ENCODE measurements around the gene TAF15.

The TAF15 gene

DNA sequence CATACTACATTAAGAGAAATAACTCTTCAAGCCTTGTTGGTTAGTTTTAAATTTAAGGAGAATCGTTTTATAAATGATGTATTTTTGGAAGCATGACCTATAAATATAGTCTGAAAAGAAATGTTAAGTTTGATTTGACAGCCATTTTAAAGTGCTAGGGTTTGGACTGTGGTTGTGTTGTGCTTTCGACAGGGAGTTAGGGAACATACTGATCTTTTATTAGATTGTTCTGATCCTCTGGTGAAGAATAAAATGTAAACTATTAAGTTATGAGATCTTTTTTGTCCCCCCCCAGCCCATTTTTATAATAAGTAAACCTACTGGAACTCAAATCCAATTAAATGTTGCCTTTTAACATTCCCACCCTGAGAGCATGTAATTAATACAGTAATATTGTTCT lies 12.0 kb downstream of the TAF15 start:
- H3K36me3 ChIP-seq (ENCODE audit: control insufficient read depth, insufficient read depth, low read length): peaks cover 97% of the 10 kb centered on the region
- H3K4me1 ChIP-seq (ENCODE audit: control insufficient read depth, insufficient read depth, low read length): no peaks in the 10 kb centered on the region
- H3K4me3 ChIP-seq (ENCODE audit: low read depth, low read length): no peak overlapping the region
- no peak overlapping the region for H3K27ac ChIP-seq (ENCODE audit: low read depth, low read length)
- no peak overlapping the region for H3K9ac ChIP-seq (ENCODE audit: low read depth, low read length)
- no peaks in the 10 kb centered on the region for H3K9me3 ChIP-seq (ENCODE audit: control insufficient read depth, insufficient read depth, low read length)
- no peaks in the 10 kb centered on the region for H3K27me3 ChIP-seq (ENCODE audit: control insufficient read depth, insufficient read depth, low read length)

DNA sequence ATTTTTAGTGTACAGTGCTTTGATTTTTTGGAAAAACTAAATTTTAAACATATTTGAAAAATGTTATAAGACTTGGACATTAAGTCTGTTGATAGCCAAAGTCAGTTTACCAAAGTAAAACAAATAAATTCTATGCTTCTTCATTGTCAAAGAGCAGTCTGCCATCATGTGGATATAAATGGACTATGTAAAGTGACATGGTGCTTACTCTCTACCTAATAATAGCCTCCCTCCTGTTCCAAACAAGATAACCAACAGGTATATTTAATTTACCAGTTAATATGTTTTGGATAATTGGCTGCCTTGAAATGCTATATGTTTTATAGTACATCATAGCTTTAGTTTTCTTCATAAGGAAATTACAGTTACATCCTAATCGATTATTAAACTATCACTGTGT lies 15.9 kb downstream of the TAF15 start:
- Histone ChIP-seq H3K27me3 (ENCODE audit: control insufficient read depth, insufficient read depth, low read length) (no peaks in the 10 kb centered on the region), H3K9ac (ENCODE audit: low read depth, low read length) (no peak overlapping the region), H3K27ac (ENCODE audit: low read depth, low read length) (no peak overlapping the region), H3K9me3 (ENCODE audit: control insufficient read depth, insufficient read depth, low read length) (no peaks in the 10 kb centered on the region), H3K4me3 (ENCODE audit: low read depth, low read length) (no peak overlapping the region), H3K4me1 (ENCODE audit: control insufficient read depth, insufficient read depth, low read length) (no peaks in the 10 kb centered on the region), H3K36me3 (ENCODE audit: control insufficient read depth, insufficient read depth, low read length) (peaks cover 92% of the 10 kb centered on the region)

DNA sequence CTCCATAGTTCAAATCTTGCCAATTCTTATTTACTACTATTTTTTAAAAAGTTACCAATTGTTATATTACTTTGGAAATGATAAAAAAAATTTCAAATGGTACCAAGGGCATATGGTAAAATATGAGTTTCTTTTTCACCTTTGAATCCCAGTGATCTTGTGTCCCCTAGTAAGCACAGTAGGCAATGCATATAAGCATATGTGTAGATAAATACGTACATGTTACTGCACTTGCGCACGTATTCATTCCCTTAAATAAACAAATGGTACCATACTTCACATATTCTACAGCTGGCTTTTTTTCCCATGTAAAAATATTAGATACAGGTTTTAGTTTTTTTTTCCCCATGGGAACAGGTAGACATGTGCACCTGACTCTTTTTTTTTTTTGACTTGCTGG lies 31.8 kb downstream of the TAF15 start:
- no peak overlapping the region for H3K4me3 ChIP-seq (ENCODE audit: low read depth, low read length)
- H3K9ac ChIP-seq (ENCODE audit: low read depth, low read length): no peak overlapping the region
- no peaks in the 10 kb centered on the region for H3K9me3 ChIP-seq (ENCODE audit: control insufficient read depth, insufficient read depth, low read length)
- H3K27me3 ChIP-seq (ENCODE audit: control insufficient read depth, insufficient read depth, low read length): no peaks in the 10 kb centered on the region
- peaks cover 98% of the 10 kb centered on the region for H3K36me3 ChIP-seq (ENCODE audit: control insufficient read depth, insufficient read depth, low read length)
- no peak overlapping the region for H3K27ac ChIP-seq (ENCODE audit: low read depth, low read length)
- H3K4me1 ChIP-seq (ENCODE audit: control insufficient read depth, insufficient read depth, low read length): no peaks in the 10 kb centered on the region

DNA sequence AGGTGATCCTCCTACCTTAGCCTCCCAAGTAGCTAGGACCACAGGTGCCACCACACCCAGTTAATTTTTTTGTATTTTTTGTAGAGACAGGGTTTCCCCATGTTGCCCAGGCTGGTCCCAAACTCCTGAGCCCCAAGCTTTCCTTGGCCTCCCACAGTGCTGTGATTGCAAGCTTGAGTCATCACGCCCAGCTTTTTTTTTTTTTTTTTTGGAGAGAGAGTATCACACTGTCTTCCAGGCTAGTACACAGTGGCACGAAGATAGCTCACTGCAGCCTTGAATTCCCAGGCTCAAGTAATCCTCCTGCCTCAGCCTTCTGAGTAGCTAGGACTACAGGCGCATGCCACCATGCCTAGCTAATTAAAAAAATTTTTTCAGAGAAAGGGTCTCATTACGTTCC lies 32.2 kb downstream of the TAF15 start:
- H3K27ac ChIP-seq (ENCODE audit: low read depth, low read length): no peak overlapping the region
- no peak overlapping the region for H3K4me3 ChIP-seq (ENCODE audit: low read depth, low read length)
- no peaks in the 10 kb centered on the region for H3K4me1 ChIP-seq (ENCODE audit: control insufficient read depth, insufficient read depth, low read length)
- no peaks in the 10 kb centered on the region for H3K9me3 ChIP-seq (ENCODE audit: control insufficient read depth, insufficient read depth, low read length)
- peaks cover 98% of the 10 kb centered on the region for H3K36me3 ChIP-seq (ENCODE audit: control insufficient read depth, insufficient read depth, low read length)
- no peaks in the 10 kb centered on the region for H3K27me3 ChIP-seq (ENCODE audit: control insufficient read depth, insufficient read depth, low read length)
- H3K9ac ChIP-seq (ENCODE audit: low read depth, low read length): no peak overlapping the region

DNA sequence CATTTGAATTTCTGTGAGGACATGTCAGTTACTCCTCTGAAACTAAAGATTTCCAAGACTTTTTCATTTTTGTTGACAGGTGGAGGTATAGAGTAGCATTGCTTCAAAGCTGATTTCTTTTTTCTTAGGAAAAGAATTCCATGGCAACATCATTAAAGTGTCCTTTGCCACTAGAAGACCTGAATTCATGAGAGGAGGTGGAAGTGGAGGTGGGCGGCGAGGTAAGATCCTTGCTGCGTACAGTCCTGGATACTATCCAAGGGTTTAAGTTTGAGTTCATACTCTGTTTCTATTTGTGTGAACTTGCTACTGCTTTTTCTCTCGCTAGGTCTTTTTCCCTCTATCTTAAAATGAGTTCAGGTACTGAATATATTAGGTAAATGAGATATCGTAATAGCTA lies 33.0 kb downstream of the TAF15 start:
- H3K9ac ChIP-seq (ENCODE audit: low read depth, low read length): no peak overlapping the region
- H3K4me3 ChIP-seq (ENCODE audit: low read depth, low read length): no peak overlapping the region
- H3K4me1 ChIP-seq (ENCODE audit: control insufficient read depth, insufficient read depth, low read length): no peaks in the 10 kb centered on the region
- no peaks in the 10 kb centered on the region for H3K27me3 ChIP-seq (ENCODE audit: control insufficient read depth, insufficient read depth, low read length)
- H3K9me3 ChIP-seq (ENCODE audit: control insufficient read depth, insufficient read depth, low read length): no peaks in the 10 kb centered on the region
- H3K27ac ChIP-seq (ENCODE audit: low read depth, low read length): no peak overlapping the region
- H3K36me3 ChIP-seq (ENCODE audit: control insufficient read depth, insufficient read depth, low read length): peaks cover 98% of the 10 kb centered on the region

DNA sequence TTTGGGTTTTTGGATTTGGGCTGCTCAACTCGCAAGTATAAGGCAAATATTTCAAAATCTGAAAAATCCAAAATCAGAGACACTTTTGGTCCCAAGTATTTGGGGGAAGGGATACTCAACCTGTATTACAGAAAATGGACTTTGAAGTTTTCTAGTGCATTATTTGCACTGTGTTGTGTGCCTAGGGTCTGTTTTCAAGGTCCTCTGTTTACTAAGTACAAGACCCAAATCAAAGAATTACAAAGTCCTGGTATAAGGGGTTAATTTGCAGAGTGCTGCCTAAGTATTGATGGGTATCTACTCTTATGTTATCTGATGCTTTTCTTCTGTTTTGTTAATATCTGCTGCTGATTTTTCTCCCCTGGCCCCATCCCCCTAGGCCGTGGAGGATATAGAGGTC lies 34.4 kb downstream of the TAF15 start:
- Histone ChIP-seq H3K27me3 (ENCODE audit: control insufficient read depth, insufficient read depth, low read length) (no peaks in the 10 kb centered on the region), H3K27ac (ENCODE audit: low read depth, low read length) (no peak overlapping the region), H3K4me3 (ENCODE audit: low read depth, low read length) (no peak overlapping the region), H3K4me1 (ENCODE audit: control insufficient read depth, insufficient read depth, low read length) (no peaks in the 10 kb centered on the region), H3K9me3 (ENCODE audit: control insufficient read depth, insufficient read depth, low read length) (no peaks in the 10 kb centered on the region), H3K36me3 (ENCODE audit: control insufficient read depth, insufficient read depth, low read length) (peaks cover 98% of the 10 kb centered on the region), H3K9ac (ENCODE audit: low read depth, low read length) (no peak overlapping the region)

DNA sequence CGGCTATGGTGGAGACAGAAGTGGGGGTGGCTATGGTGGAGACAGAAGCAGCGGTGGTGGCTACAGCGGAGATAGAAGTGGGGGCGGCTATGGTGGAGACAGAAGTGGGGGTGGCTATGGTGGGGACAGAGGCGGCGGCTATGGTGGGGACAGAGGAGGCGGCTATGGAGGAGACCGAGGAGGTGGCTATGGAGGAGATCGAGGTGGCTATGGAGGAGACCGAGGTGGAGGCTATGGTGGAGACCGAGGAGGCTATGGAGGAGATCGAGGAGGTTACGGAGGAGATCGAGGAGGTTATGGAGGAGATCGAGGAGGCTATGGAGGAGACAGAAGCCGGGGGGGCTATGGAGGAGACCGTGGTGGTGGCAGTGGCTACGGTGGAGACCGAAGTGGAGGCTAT lies 35.3 kb downstream of the TAF15 start:
- H3K36me3 ChIP-seq (ENCODE audit: control insufficient read depth, insufficient read depth, low read length): peaks cover 91% of the 10 kb centered on the region
- no peak overlapping the region for H3K27ac ChIP-seq (ENCODE audit: low read depth, low read length)
- no peak overlapping the region for H3K4me3 ChIP-seq (ENCODE audit: low read depth, low read length)
- H3K27me3 ChIP-seq (ENCODE audit: control insufficient read depth, insufficient read depth, low read length): no peaks in the 10 kb centered on the region
- no peaks in the 10 kb centered on the region for H3K4me1 ChIP-seq (ENCODE audit: control insufficient read depth, insufficient read depth, low read length)
- no peak overlapping the region for H3K9ac ChIP-seq (ENCODE audit: low read depth, low read length)
- H3K9me3 ChIP-seq (ENCODE audit: control insufficient read depth, insufficient read depth, low read length): no peaks in the 10 kb centered on the region

DNA sequence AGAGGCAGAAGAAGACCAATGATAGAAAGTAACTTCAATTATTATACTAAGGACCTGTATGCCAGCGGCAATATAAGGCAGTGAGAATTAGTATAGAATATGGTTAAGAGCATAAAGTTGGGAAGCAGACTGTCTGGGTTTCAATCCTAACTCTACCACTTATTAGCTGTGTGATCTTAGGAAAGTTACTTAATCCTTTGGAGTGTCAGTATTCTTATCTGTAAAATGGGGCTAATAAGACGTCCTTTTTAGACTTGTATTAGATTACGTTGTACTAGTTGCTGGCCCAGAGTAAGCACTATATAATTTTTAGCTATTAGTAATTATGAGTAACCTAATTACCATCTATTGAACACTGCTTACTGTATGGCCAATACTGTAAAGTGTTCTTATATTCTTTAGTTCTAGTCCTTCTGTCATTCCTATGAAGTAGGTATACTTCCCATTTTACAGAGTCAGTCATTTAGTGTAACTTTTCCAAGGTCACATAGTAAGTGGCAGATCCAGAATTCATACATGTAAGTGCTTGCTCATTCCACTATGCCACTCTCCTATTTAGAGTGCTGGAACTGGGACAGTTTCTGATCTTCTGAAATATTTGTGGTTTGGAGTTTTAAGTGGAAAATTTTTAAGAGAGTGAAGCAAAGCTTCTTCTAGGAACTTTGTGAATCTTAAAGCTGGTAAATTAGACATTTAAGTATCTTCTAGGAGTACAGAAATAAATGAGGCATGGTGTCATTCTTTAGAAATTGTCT lies 36.9 kb downstream of the TAF15 start:
- no peak overlapping the region for H3K4me3 ChIP-seq (ENCODE audit: low read depth, low read length)
- H3K36me3 ChIP-seq (ENCODE audit: control insufficient read depth, insufficient read depth, low read length): peaks cover 82% of the 10 kb centered on the region
- H3K9me3 ChIP-seq (ENCODE audit: control insufficient read depth, insufficient read depth, low read length): no peaks in the 10 kb centered on the region
- no peaks in the 10 kb centered on the region for H3K4me1 ChIP-seq (ENCODE audit: control insufficient read depth, insufficient read depth, low read length)
- H3K27ac ChIP-seq (ENCODE audit: low read depth, low read length): no peak overlapping the region
- H3K27me3 ChIP-seq (ENCODE audit: control insufficient read depth, insufficient read depth, low read length): no peaks in the 10 kb centered on the region
- no peak overlapping the region for H3K9ac ChIP-seq (ENCODE audit: low read depth, low read length)

DNA sequence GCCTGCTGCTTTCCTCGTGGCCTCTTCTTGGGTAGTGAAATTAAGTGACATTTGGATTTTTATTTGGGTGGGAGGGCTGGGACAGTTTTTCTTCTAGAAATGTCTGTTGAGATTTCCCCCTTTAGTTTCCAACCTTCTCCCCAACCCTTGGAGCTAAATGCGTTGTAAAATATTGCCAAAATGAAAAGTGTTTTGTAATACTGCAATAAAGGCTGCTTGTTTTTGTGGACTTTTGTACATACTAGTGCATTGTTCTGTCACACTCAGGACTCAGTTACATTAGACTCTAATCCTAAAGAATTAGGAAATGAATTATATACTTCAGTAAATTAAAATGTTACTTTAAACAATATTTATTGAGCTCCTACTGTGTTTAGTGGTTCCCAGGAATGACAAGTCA lies 37.7 kb downstream of the TAF15 start:
- Histone ChIP-seq H3K36me3 (ENCODE audit: control insufficient read depth, insufficient read depth, low read length) (peaks cover 74% of the 10 kb centered on the region), H3K9ac (ENCODE audit: low read depth, low read length) (no peak overlapping the region), H3K27ac (ENCODE audit: low read depth, low read length) (no peak overlapping the region), H3K27me3 (ENCODE audit: control insufficient read depth, insufficient read depth, low read length) (no peaks in the 10 kb centered on the region), H3K4me1 (ENCODE audit: control insufficient read depth, insufficient read depth, low read length) (no peaks in the 10 kb centered on the region), H3K9me3 (ENCODE audit: control insufficient read depth, insufficient read depth, low read length) (no peaks in the 10 kb centered on the region), H3K4me3 (ENCODE audit: low read depth, low read length) (no peak overlapping the region)

DNA sequence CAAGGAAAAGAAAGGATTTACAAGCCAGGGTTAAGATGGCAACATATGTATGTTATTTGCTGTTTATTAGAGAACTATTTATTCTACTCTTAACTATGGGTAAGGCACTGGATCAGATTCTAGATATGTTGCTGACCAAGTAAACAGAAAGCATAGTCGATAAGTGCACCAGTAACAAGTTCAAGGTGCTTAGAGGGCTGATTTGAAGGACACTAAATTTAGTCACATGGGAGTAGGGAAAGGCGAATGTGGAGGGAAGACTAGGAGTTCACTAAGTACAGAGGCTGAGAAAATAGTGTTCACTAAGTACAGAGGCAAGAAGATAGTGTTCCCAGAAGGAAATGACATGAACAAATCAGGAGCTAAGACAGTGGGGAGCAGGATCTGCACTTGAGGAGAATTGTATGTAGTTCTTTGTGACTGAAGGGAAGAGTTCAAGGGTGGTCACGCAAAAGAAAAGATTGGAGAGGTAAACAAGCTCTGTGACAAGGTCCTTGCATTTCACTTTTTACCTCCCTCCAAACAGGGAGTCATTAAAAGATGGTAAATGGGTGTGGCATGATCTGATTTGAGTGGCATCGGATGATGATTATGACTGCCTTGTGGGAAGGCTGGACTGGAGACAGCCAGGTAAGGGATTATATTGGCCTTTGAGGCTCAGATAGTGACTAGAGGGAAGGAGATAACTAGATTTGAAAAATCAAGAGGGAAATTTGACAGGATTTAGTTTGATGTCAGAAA lies 38.5 kb downstream of the TAF15 start:
- peaks cover 71% of the 10 kb centered on the region for H3K36me3 ChIP-seq (ENCODE audit: control insufficient read depth, insufficient read depth, low read length)
- H3K9me3 ChIP-seq (ENCODE audit: control insufficient read depth, insufficient read depth, low read length): no peaks in the 10 kb centered on the region
- no peak overlapping the region for H3K9ac ChIP-seq (ENCODE audit: low read depth, low read length)
- no peak overlapping the region for H3K27ac ChIP-seq (ENCODE audit: low read depth, low read length)
- no peak overlapping the region for H3K4me3 ChIP-seq (ENCODE audit: low read depth, low read length)
- no peaks in the 10 kb centered on the region for H3K4me1 ChIP-seq (ENCODE audit: control insufficient read depth, insufficient read depth, low read length)
- H3K27me3 ChIP-seq (ENCODE audit: control insufficient read depth, insufficient read depth, low read length): no peaks in the 10 kb centered on the region

DNA sequence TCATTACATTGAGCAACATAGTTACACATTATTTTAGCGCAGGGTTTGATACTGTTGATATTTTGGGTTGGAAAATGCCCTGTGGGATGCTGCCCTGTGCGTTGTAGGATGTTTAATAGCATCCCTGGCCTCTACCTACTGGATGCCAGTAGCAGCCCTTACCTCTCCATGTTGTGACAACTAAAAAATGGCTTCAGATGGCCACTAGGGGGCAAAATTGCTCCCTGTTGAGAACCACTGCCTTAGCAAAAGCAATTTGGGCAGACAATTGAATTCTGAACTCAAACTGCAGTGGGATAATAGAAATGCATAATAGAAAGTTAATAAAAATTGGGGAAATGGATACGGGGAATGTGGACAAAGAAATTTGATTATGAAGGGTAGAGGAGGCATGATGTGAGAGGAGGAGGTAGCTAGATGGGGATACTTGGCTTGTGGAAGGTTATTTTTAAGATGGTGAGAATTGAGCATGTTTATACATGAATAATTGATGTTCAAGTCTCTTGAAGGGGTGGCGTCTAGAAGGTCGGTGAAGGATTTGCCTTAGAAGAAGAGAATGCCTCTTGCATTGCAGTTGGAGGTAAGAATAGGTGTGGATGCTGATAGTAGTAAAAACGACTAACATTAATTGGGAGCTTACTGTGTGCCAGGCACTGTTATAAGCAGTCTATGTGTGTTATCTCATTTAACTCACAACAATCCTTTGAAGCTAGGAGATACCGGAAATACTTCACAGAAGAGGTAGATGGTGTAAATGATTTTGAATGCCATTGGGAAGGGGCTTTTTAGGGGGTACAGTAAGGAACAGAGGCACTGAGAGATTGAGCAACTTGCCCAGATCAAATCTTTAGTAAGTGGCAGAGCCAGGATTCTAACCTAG lies 40.4 kb downstream of the TAF15 start:
- H3K4me1 ChIP-seq (ENCODE audit: control insufficient read depth, insufficient read depth, low read length): no peaks in the 10 kb centered on the region
- H3K4me3 ChIP-seq (ENCODE audit: low read depth, low read length): no peak overlapping the region
- no peak overlapping the region for H3K27ac ChIP-seq (ENCODE audit: low read depth, low read length)
- no peaks in the 10 kb centered on the region for H3K27me3 ChIP-seq (ENCODE audit: control insufficient read depth, insufficient read depth, low read length)
- no peaks in the 10 kb centered on the region for H3K9me3 ChIP-seq (ENCODE audit: control insufficient read depth, insufficient read depth, low read length)
- H3K9ac ChIP-seq (ENCODE audit: low read depth, low read length): no peak overlapping the region
- peaks cover 56% of the 10 kb centered on the region for H3K36me3 ChIP-seq (ENCODE audit: control insufficient read depth, insufficient read depth, low read length)

Data from HUES48 (cell line).